ENCODE results near the gene MRPS33.

DNA sequence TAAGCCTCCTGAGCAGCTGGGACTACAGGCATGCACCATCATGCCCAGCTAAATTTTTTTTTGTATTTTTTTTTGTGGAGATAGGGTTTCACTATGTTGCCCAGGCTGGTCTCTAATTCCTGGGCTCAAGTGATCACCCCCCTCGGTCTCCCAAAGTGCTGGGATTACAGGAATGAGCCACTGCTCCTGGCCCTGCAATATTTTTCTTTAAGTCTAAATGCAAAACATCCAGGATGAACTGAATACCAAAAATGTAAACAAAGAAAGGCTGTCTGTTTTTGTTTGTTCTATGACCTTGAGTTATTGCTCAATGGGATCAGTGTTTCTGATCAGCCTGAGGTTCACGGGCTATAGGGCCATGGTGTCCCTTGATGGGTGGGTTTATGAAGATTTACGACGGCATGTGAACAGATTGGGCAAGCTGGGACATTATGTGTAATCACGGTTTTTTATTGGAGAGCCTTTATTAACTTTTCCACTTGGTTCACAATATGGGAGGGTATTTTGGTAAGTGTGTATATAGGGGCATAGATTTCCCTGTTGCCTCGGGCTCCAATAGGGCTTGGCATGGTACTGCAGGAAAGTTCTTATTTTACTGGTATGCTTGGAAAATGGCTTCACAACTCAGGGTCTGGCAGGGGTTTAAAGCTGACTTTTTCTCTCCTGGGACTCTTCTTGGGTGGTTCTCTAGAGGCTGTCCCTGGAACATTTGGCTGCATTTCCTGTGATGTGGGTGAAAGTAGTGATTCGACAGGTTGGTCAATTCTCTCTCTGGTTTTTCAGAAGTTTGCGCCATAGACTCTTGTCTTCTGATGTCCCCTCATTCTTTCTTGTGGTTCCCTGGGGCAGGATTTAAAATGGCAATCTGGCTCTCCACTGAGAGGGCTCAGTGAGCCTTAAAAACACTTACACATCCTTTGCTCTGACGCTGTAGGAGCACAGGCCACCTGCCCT lies 41.6 kb downstream of the MRPS33 start:
- TF ChIP-seq CBFB (CRISPR knock-in tag; IDR thresholded peaks at IDR 0.05) (no peak), CAMTA2 (CRISPR knock-in tag; IDR thresholded peaks at IDR 0.05; ENCODE audit: borderline replicate concordance) (no peak), HNRNPK (IDR thresholded peaks at IDR 0.05; ENCODE audit: low read depth, low read length, poor library complexity, severe bottlenecking) (no peak), PHF8 (CRISPR knock-in tag; IDR thresholded peaks at IDR 0.05) (peak; percentile 41; the same call in 1 of the 2 replicates), SAFB2 (CRISPR knock-in tag; IDR thresholded peaks at IDR 0.05; ENCODE audit: borderline replicate concordance, low read depth) (no peak), TCF12 (IDR thresholded peaks at IDR 0.05) (no peak), TCF12 (CRISPR knock-in tag; IDR thresholded peaks at IDR 0.05) (no peak), ZNF556 (CRISPR knock-in tag; IDR thresholded peaks at IDR 0.05; ENCODE audit: borderline replicate concordance) (no peak)
- TF ChIP-seq, protein P1, sequence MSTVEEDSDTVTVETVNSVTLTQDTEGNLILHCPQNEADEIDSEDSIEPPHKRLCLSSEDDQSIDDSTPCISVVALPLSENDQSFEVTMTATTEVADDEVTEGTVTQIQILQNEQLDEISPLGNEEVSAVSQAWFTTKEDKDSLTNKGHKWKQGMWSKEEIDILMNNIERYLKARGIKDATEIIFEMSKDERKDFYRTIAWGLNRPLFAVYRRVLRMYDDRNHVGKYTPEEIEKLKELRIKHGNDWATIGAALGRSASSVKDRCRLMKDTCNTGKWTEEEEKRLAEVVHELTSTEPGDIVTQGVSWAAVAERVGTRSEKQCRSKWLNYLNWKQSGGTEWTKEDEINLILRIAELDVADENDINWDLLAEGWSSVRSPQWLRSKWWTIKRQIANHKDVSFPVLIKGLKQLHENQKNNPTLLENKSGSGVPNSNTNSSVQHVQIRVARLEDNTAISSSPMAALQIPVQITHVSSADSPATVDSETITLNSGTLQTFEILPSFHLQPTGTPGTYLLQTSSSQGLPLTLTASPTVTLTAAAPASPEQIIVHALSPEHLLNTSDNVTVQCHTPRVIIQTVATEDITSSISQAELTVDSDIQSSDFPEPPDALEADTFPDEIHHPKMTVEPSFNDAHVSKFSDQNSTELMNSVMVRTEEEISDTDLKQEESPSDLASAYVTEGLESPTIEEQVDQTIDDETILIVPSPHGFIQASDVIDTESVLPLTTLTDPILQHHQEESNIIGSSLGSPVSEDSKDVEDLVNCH (CRISPR knock-in tag; IDR thresholded peaks at IDR 0.05) = no peak
- TF ChIP-seq, protein P2, sequence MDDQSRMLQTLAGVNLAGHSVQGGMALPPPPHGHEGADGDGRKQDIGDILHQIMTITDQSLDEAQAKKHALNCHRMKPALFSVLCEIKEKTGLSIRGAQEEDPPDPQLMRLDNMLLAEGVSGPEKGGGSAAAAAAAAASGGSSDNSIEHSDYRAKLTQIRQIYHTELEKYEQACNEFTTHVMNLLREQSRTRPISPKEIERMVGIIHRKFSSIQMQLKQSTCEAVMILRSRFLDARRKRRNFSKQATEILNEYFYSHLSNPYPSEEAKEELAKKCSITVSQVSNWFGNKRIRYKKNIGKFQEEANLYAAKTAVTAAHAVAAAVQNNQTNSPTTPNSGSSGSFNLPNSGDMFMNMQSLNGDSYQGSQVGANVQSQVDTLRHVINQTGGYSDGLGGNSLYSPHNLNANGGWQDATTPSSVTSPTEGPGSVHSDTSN (CRISPR knock-in tag; IDR thresholded peaks at IDR 0.05; ENCODE audit: borderline replicate concordance) = no peak
- TF ChIP-seq, protein P3, sequence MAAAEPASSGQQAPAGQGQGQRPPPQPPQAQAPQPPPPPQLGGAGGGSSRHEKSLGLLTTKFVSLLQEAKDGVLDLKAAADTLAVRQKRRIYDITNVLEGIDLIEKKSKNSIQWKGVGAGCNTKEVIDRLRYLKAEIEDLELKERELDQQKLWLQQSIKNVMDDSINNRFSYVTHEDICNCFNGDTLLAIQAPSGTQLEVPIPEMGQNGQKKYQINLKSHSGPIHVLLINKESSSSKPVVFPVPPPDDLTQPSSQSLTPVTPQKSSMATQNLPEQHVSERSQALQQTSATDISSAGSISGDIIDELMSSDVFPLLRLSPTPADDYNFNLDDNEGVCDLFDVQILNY (CRISPR knock-in tag; conservative IDR thresholded peaks at IDR 0.05) = no peak
- TF ChIP-seq, protein P4, sequence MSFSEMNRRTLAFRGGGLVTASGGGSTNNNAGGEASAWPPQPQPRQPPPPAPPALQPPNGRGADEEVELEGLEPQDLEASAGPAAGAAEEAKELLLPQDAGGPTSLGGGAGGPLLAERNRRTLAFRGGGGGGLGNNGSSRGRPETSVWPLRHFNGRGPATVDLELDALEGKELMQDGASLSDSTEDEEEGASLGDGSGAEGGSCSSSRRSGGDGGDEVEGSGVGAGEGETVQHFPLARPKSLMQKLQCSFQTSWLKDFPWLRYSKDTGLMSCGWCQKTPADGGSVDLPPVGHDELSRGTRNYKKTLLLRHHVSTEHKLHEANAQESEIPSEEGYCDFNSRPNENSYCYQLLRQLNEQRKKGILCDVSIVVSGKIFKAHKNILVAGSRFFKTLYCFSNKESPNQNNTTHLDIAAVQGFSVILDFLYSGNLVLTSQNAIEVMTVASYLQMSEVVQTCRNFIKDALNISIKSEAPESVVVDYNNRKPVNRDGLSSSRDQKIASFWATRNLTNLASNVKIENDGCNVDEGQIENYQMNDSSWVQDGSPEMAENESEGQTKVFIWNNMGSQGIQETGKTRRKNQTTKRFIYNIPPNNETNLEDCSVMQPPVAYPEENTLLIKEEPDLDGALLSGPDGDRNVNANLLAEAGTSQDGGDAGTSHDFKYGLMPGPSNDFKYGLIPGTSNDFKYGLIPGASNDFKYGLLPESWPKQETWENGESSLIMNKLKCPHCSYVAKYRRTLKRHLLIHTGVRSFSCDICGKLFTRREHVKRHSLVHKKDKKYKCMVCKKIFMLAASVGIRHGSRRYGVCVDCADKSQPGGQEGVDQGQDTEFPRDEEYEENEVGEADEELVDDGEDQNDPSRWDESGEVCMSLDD (CRISPR knock-in tag; IDR thresholded peaks at IDR 0.05; ENCODE audit: borderline replicate concordance) = peak; percentile 73
- TF ChIP-seq, protein P5, sequence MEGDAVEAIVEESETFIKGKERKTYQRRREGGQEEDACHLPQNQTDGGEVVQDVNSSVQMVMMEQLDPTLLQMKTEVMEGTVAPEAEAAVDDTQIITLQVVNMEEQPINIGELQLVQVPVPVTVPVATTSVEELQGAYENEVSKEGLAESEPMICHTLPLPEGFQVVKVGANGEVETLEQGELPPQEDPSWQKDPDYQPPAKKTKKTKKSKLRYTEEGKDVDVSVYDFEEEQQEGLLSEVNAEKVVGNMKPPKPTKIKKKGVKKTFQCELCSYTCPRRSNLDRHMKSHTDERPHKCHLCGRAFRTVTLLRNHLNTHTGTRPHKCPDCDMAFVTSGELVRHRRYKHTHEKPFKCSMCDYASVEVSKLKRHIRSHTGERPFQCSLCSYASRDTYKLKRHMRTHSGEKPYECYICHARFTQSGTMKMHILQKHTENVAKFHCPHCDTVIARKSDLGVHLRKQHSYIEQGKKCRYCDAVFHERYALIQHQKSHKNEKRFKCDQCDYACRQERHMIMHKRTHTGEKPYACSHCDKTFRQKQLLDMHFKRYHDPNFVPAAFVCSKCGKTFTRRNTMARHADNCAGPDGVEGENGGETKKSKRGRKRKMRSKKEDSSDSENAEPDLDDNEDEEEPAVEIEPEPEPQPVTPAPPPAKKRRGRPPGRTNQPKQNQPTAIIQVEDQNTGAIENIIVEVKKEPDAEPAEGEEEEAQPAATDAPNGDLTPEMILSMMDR (CRISPR knock-in tag; IDR thresholded peaks at IDR 0.05) = no peak

All from HepG2 (cell line).